Progenitor cell of endocrine pancreas (in vitro differentiated cells): ENCODE measurements around the gene XRCC5. TPM values are rescaled to one million over a fixed set of nuclear protein-coding genes. Genes with fewer than 3 reads are reported as not detected.

Source experiments
- DNase-seq: peaks from one replicate; pipeline ENCODE4 v3.0.0; 2021; ENCODE audit warnings: low spot score; ENCODE audit not compliant: unreplicated experiment
- H3K27ac Mint-ChIP-seq: 2 replicates; pipeline ENCODE4 v1.8.0; 2021; ENCODE audit warnings: mild to moderate bottlenecking, moderate library complexity, mixed read lengths
- H3K27me3 Mint-ChIP-seq: 2 replicates; pipeline ENCODE4 v1.8.0; 2021; ENCODE audit warnings: mixed read lengths
- H3K36me3 Mint-ChIP-seq: 2 replicates; pipeline ENCODE4 v1.8.0; 2022; ENCODE audit warnings: mixed read lengths; ENCODE audit not compliant: insufficient read depth
- H3K4me1 Mint-ChIP-seq: 2 replicates; pipeline ENCODE4 v1.8.0; 2021; ENCODE audit warnings: low read depth, mixed read lengths
- H3K4me3 Mint-ChIP-seq: 2 replicates; pipeline ENCODE4 v1.8.0; 2021; ENCODE audit warnings: low read depth, mild to moderate bottlenecking, moderate library complexity, mixed read lengths
- H3K9me3 Mint-ChIP-seq: 2 replicates; pipeline ENCODE4 v1.8.0; 2021; ENCODE audit warnings: low read depth, mixed read lengths
- total RNA-seq: library from RNA; stranded (reverse); gene quantifications from 2 replicates; pipeline ENCODE4 v1.2.1, GENCODE V29; 2021
- TF ChIP-seq, protein P1 (sequence below): fragments of 200-600 bp; sonication (generic); IDR thresholded peaks from one replicate; pipeline ENCODE4 v1.5.0; 2021; ENCODE audit warnings: antibody characterized with exemption, mild to moderate bottlenecking; ENCODE audit not compliant: unreplicated experiment

Gene XRCC5
- total RNA-seq, 1 donor from 2014 or later, result 378 TPM

DNA sequence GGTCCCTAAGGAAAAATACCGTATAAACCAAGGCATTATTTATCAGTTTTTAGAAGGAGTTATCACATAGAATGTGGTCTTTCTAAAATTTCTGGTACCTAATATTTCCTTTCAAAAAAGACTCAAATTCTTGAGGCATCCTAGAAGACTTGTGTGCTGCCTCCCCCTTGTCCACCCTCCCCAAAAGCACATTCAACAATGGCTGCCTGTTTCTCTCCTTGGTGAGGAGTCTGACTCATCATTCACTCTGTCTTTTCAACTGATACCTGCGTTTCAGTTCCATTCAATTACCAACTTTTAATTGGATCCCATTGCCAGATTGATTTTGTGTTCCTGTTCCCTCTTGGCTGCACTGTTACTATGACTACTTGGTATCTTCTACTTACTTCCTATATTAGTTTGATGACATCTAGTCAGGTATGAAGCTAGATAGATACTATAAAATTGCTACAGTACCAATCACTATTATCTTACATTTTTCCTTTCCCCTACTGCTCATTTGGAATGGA lies 72.9 kb downstream of the XRCC5 start:
- H3K27ac Mint-ChIP-seq, result no peak overlapping the region
- TF ChIP-seq, protein P1, sequence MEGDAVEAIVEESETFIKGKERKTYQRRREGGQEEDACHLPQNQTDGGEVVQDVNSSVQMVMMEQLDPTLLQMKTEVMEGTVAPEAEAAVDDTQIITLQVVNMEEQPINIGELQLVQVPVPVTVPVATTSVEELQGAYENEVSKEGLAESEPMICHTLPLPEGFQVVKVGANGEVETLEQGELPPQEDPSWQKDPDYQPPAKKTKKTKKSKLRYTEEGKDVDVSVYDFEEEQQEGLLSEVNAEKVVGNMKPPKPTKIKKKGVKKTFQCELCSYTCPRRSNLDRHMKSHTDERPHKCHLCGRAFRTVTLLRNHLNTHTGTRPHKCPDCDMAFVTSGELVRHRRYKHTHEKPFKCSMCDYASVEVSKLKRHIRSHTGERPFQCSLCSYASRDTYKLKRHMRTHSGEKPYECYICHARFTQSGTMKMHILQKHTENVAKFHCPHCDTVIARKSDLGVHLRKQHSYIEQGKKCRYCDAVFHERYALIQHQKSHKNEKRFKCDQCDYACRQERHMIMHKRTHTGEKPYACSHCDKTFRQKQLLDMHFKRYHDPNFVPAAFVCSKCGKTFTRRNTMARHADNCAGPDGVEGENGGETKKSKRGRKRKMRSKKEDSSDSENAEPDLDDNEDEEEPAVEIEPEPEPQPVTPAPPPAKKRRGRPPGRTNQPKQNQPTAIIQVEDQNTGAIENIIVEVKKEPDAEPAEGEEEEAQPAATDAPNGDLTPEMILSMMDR, result no peak
- H3K36me3 Mint-ChIP-seq, result peaks cover 28% of the 10 kb centered on the region
- H3K4me1 Mint-ChIP-seq, result peaks cover 15% of the 10 kb centered on the region
- H3K4me3 Mint-ChIP-seq, result no peak overlapping the region
- H3K27me3 Mint-ChIP-seq, result no peaks in the 10 kb centered on the region
- no peaks in the 10 kb centered on the region for H3K9me3 Mint-ChIP-seq
- DNase-seq, result no peak

GRCh38 chr2:216183462-216183861 lies 74.3 kb downstream of the XRCC5 start:
- DNase-seq, result no peak
- H3K27me3 Mint-ChIP-seq, result no peaks in the 10 kb centered on the region
- no peak overlapping the region for H3K4me3 Mint-ChIP-seq
- H3K36me3 Mint-ChIP-seq, result peaks cover 27% of the 10 kb centered on the region
- peaks cover 29% of the 10 kb centered on the region for H3K4me1 Mint-ChIP-seq
- TF ChIP-seq, protein P1, result no peak
- peak overlapping the region; percentile 76 for H3K27ac Mint-ChIP-seq
- H3K9me3 Mint-ChIP-seq, result no peaks in the 10 kb centered on the region

- Mint-ChIP-seq H3K27ac (peak overlapping the region; percentile 33), H3K27me3 (no peaks in the 10 kb centered on the region), H3K4me1 (peaks cover 36% of the 10 kb centered on the region), H3K9me3 (no peaks in the 10 kb centered on the region), H3K4me3 (no peak overlapping the region), H3K36me3 (peaks cover 16% of the 10 kb centered on the region)
- TF ChIP-seq, protein P1, result no peak
- no peak for DNase-seq
These were observed 79.4 kb downstream of the XRCC5 start for GRCh38 chr2:216188559-216188850.

DNA sequence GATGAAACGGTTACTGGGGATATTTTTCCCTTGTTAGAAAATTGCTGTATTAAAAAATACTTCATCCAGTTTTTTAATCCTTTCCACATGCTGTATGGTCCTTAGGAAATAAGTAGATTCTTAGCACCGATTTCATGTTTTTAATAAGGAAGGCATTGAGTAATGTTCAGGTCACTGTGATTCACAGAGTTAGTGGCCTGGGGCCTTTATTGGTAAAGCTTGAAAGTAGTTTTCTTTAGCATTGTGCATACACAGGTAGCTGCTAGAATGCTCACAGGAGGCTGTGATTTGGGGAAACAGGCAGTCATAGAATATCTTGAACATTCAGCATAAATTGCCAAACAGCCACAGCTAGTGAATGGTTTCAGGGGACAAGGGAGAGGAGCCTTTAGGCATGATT lies 79.8 kb downstream of the XRCC5 start:
- H3K9me3 Mint-ChIP-seq, result no peaks in the 10 kb centered on the region
- H3K4me3 Mint-ChIP-seq, result no peak overlapping the region
- peaks cover 36% of the 10 kb centered on the region for H3K4me1 Mint-ChIP-seq
- H3K36me3 Mint-ChIP-seq, result peaks cover 15% of the 10 kb centered on the region
- TF ChIP-seq, protein P1, result no peak
- peak overlapping the region; percentile 53 for H3K27ac Mint-ChIP-seq
- DNase-seq, result no peak
- no peaks in the 10 kb centered on the region for H3K27me3 Mint-ChIP-seq

- Mint-ChIP-seq H3K4me3 (no peak overlapping the region), H3K9me3 (no peaks in the 10 kb centered on the region), H3K4me1 (peaks cover 36% of the 10 kb centered on the region), H3K27me3 (no peaks in the 10 kb centered on the region), H3K27ac (peak overlapping the region; percentile 53), H3K36me3 (peaks cover 18% of the 10 kb centered on the region)
- TF ChIP-seq, protein P1, result no peak
- no peak for DNase-seq
These were observed 80.3 kb downstream of the XRCC5 start for GRCh38 chr2:216189410-216189809.
